Activated CD8-positive, alpha-beta memory T cell treated with anti-CD3 and anti-CD28 coated beads, Interleukin-2, amount 10 ng/mL, durations not matched to agents 7 days and 5 days (primary cell): ENCODE results near the gene ERC1. TPM values are rescaled to one million over a fixed set of nuclear protein-coding genes. Genes with fewer than 3 reads are reported as not detected.

ENCODE experiments used
- ATAC-seq: fragments of 150-1000 bp; cut with Tn5 transposase; one replicate; pipeline ENCODE4 v1.10.0; 2021; ENCODE audit warnings: moderate library complexity
- CTCF ChIA-PET: fragments of 350-600 bp; sonication (Branson Sonifier 250); formaldehyde crosslinking; loops from one replicate; lab custom pipeline; 2021; ENCODE audit warnings: antibody characterized with exemption; lab: Charles Lee
- DNase-seq: peaks from one replicate; pipeline ENCODE4 v3.0.0-alpha.2; 2020
- H3K27ac Mint-ChIP-seq: one replicate; pipeline ENCODE4 v1.8.0; 2021; ENCODE audit warnings: mild to moderate bottlenecking, mixed read lengths
- H3K27me3 Mint-ChIP-seq: one replicate; pipeline ENCODE4 v1.8.0; 2021; ENCODE audit warnings: mixed read lengths
- H3K36me3 Mint-ChIP-seq: one replicate; pipeline ENCODE4 v1.8.0; 2021; ENCODE audit warnings: mild to moderate bottlenecking, mixed read lengths
- H3K4me1 Mint-ChIP-seq: one replicate; pipeline ENCODE4 v1.8.0; 2021; ENCODE audit warnings: mixed read lengths
- H3K4me3 Mint-ChIP-seq: one replicate; pipeline ENCODE4 v1.8.0; 2021; ENCODE audit warnings: mild to moderate bottlenecking, moderate library complexity, mixed read lengths
- H3K9me3 Mint-ChIP-seq: one replicate; pipeline ENCODE4 v1.8.0; 2022; ENCODE audit warnings: low read depth, mixed read lengths
- total RNA-seq, 2 experiments: library from RNA; stranded (reverse); gene quantifications; one replicate each; pipeline ENCODE4 v1.2.3, GENCODE V29; 2021

Gene ERC1
- 10 to 100 TPM; 18.8 to 25.2 TPM for total RNA-seq

- peak within 1 kb of the TSS; percentile 91 for H3K4me3 Mint-ChIP-seq
- H3K27me3 Mint-ChIP-seq: peaks cover 14% of the 10 kb centered on the region
- CTCF ChIA-PET: interaction anchor here (0.9 to 3.9 kb wide), 5 partner anchors 9 to 590 kb away, joined by 3 to 25 read pairs (median 4); partner anchors contain the start of genes CCDC77 and RAD52
- DNase-seq (peak; percentile 77), ATAC-seq (peak; percentile 88)
- peaks cover 32% of the 10 kb centered on the region for H3K4me1 Mint-ChIP-seq
- H3K27ac Mint-ChIP-seq: peak within 1 kb of the TSS; percentile 87
- H3K36me3 Mint-ChIP-seq: peaks cover 6% of the 10 kb centered on the region
- H3K9me3 Mint-ChIP-seq: no peaks in the 10 kb centered on the region
These were observed at the start of gene ERC1 for GRCh38 chr12:990661-991349. Gene ERC1, plus strand, starts transcription at chr12:991223. Its CDS starts 36,681 bp downstream, at chr12:1027904.

GRCh38 chr12:943051-943450 is 48.0 kb upstream of the ERC1 start:
- ATAC-seq (no peak), DNase-seq (no peak)
- Mint-ChIP-seq H3K27ac (no peak overlapping the region), H3K4me1 (peaks cover 38% of the 10 kb centered on the region), H3K36me3 (peaks cover 48% of the 10 kb centered on the region), H3K9me3 (no peaks in the 10 kb centered on the region), H3K4me3 (no peak overlapping the region), H3K27me3 (no peaks in the 10 kb centered on the region)
- CTCF ChIA-PET: no interaction called here

- Mint-ChIP-seq H3K4me1 (peaks cover 44% of the 10 kb centered on the region), H3K27me3 (no peaks in the 10 kb centered on the region), H3K27ac (peak overlapping the region; percentile 59), H3K4me3 (no peak overlapping the region), H3K9me3 (no peaks in the 10 kb centered on the region), H3K36me3 (peaks cover 43% of the 10 kb centered on the region)
- CTCF ChIA-PET: no interaction called here
- ATAC-seq (no peak), DNase-seq (no peak)
These were observed 46.8 kb upstream of the ERC1 start for GRCh38 chr12:944211-944610.

GRCh38 chr12:946212-946611 is 44.8 kb upstream of the ERC1 start:
- CTCF ChIA-PET: interaction anchor here (0.9 to 1.1 kb wide), 3 partner anchors 12 to 637 kb away, joined by 3 to 5 read pairs (median 3); no protein-coding TSS in a partner anchor
- peak overlapping the region; percentile 82 for H3K27ac Mint-ChIP-seq
- peaks cover 45% of the 10 kb centered on the region for H3K4me1 Mint-ChIP-seq
- H3K27me3 Mint-ChIP-seq: no peaks in the 10 kb centered on the region
- no peak for DNase-seq
- peaks cover 29% of the 10 kb centered on the region for H3K36me3 Mint-ChIP-seq
- peak overlapping the region; percentile 61 for H3K4me3 Mint-ChIP-seq
- ATAC-seq: no peak
- H3K9me3 Mint-ChIP-seq: no peaks in the 10 kb centered on the region

GRCh38 chr12:946631-947030 is 44.4 kb upstream of the ERC1 start:
- peaks cover 45% of the 10 kb centered on the region for H3K4me1 Mint-ChIP-seq
- no peaks in the 10 kb centered on the region for H3K9me3 Mint-ChIP-seq
- peaks cover 29% of the 10 kb centered on the region for H3K36me3 Mint-ChIP-seq
- peak overlapping the region; percentile 61 for H3K4me3 Mint-ChIP-seq
- ATAC-seq (no peak), DNase-seq (no peak)
- peak overlapping the region; percentile 82 for H3K27ac Mint-ChIP-seq
- CTCF ChIA-PET: interaction anchor here (0.9 to 1.1 kb wide), 3 partner anchors 12 to 636 kb away, joined by 3 to 5 read pairs (median 3); no protein-coding TSS in a partner anchor
- no peaks in the 10 kb centered on the region for H3K27me3 Mint-ChIP-seq

- H3K36me3 Mint-ChIP-seq: peaks cover 21% of the 10 kb centered on the region
- CTCF ChIA-PET: interaction anchor here (1.8 to 2.5 kb wide), 6 partner anchors 43 to 378 kb away, joined by 4 to 25 read pairs (median 10); partner anchors contain the start of gene ERC1
- peak overlapping the region; percentile 98 for H3K4me3 Mint-ChIP-seq
- DNase-seq (no peak), ATAC-seq (no peak)
- H3K27ac Mint-ChIP-seq: peak overlapping the region; percentile 63
- no peaks in the 10 kb centered on the region for H3K9me3 Mint-ChIP-seq
- H3K27me3 Mint-ChIP-seq: no peaks in the 10 kb centered on the region
- peaks cover 42% of the 10 kb centered on the region for H3K4me1 Mint-ChIP-seq
These were observed 42.8 kb upstream of the ERC1 start for GRCh38 chr12:948238-948637.

- DNase-seq (peak; percentile 98), ATAC-seq (peak; percentile 84)
- Mint-ChIP-seq H3K36me3 (peaks cover 16% of the 10 kb centered on the region), H3K9me3 (no peaks in the 10 kb centered on the region), H3K27me3 (no peaks in the 10 kb centered on the region), H3K4me3 (peak within 1 kb of the TSS; percentile 98), H3K4me1 (peaks cover 30% of the 10 kb centered on the region), H3K27ac (peak within 1 kb of the TSS; percentile 87)
- CTCF ChIA-PET: interaction anchor here (0.5 to 2.5 kb wide), 42 partner anchors 10 to 637 kb away, joined by 3 to 25 read pairs (median 3); partner anchors contain the start of genes ERC1 and WNK1
These were observed 41.4 kb upstream of the ERC1 start, which contains the start of gene RAD52 for GRCh38 chr12:949453-950191. Gene RAD52, minus strand, starts transcription at chr12:949694. Its CDS starts 16,636 bp downstream, at chr12:933058.

- DNase-seq (no peak), ATAC-seq (no peak)
- CTCF ChIA-PET: interaction anchor here (0.9 to 2.4 kb wide), 6 partner anchors 39 to 499 kb away, joined by 4 to 7 read pairs (median 6); no protein-coding TSS in a partner anchor
- Mint-ChIP-seq H3K36me3 (peaks cover 10% of the 10 kb centered on the region), H3K4me3 (no peak overlapping the region), H3K9me3 (no peaks in the 10 kb centered on the region), H3K27ac (peak overlapping the region; percentile 41), H3K4me1 (peaks cover 22% of the 10 kb centered on the region), H3K27me3 (no peaks in the 10 kb centered on the region)
These were observed 39.8 kb upstream of the ERC1 start for GRCh38 chr12:951176-951575.

- DNase-seq: no peak
- Mint-ChIP-seq H3K4me1 (peaks cover 4% of the 10 kb centered on the region), H3K27ac (no peak overlapping the region), H3K9me3 (no peaks in the 10 kb centered on the region), H3K27me3 (no peaks in the 10 kb centered on the region), H3K36me3 (peaks cover 3% of the 10 kb centered on the region), H3K4me3 (no peak overlapping the region)
- no peak for ATAC-seq
- CTCF ChIA-PET: interaction anchor here (1.0 to 1.5 kb wide), 2 partner anchors 15 to 197 kb away, joined by 3 read pairs; no protein-coding TSS in a partner anchor
These were observed 37.2 kb upstream of the ERC1 start for GRCh38 chr12:953776-954175.

GRCh38 chr12:954741-955140 is 36.3 kb upstream of the ERC1 start:
- Mint-ChIP-seq H3K4me1 (peaks cover 1% of the 10 kb centered on the region), H3K27me3 (peaks cover 4% of the 10 kb centered on the region), H3K4me3 (no peak overlapping the region), H3K36me3 (no peaks in the 10 kb centered on the region), H3K9me3 (no peaks in the 10 kb centered on the region), H3K27ac (no peak overlapping the region)
- no peak for ATAC-seq
- DNase-seq: no peak
- CTCF ChIA-PET: no interaction called here

GRCh38 chr12:955939-956338 is 35.1 kb upstream of the ERC1 start:
- H3K4me1 Mint-ChIP-seq: no peaks in the 10 kb centered on the region
- CTCF ChIA-PET: interaction anchor here (1.2 kb wide), 1 partner anchor 137 kb away, joined by 4 read pairs; no protein-coding TSS in a partner anchor
- peaks cover 4% of the 10 kb centered on the region for H3K27me3 Mint-ChIP-seq
- H3K27ac Mint-ChIP-seq: no peak overlapping the region
- no peak for DNase-seq
- no peak overlapping the region for H3K4me3 Mint-ChIP-seq
- H3K36me3 Mint-ChIP-seq: no peaks in the 10 kb centered on the region
- no peak for ATAC-seq
- H3K9me3 Mint-ChIP-seq: no peaks in the 10 kb centered on the region

- H3K27me3 Mint-ChIP-seq: peaks cover 4% of the 10 kb centered on the region
- CTCF ChIA-PET: interaction anchor here (0.9 to 1.5 kb wide), 2 partner anchors 9 to 134 kb away, joined by 3 read pairs; no protein-coding TSS in a partner anchor
- no peak overlapping the region for H3K27ac Mint-ChIP-seq
- H3K4me3 Mint-ChIP-seq: no peak overlapping the region
- H3K36me3 Mint-ChIP-seq: no peaks in the 10 kb centered on the region
- DNase-seq (no peak), ATAC-seq (no peak)
- no peaks in the 10 kb centered on the region for H3K9me3 Mint-ChIP-seq
- H3K4me1 Mint-ChIP-seq: peaks cover 6% of the 10 kb centered on the region
These were observed 32.4 kb upstream of the ERC1 start for GRCh38 chr12:958588-959123.

GRCh38 chr12:966724-967123 is 24.3 kb upstream of the ERC1 start:
- H3K27ac Mint-ChIP-seq: no peak overlapping the region
- peaks cover 8% of the 10 kb centered on the region for H3K27me3 Mint-ChIP-seq
- peaks cover 4% of the 10 kb centered on the region for H3K4me1 Mint-ChIP-seq
- CTCF ChIA-PET: interaction anchor here (0.6 to 1.1 kb wide), 2 partner anchors 8 to 616 kb away, joined by 3 read pairs; no protein-coding TSS in a partner anchor
- ATAC-seq (no peak), DNase-seq (no peak)
- no peak overlapping the region for H3K4me3 Mint-ChIP-seq
- no peaks in the 10 kb centered on the region for H3K36me3 Mint-ChIP-seq
- H3K9me3 Mint-ChIP-seq: no peaks in the 10 kb centered on the region
